Gastroesophageal sphincter (tissue), 4 donors: ENCODE measurements around the gene LBHD2. TPM values are rescaled to one million over a fixed set of nuclear protein-coding genes. Genes with fewer than 3 reads are reported as not detected.

Experiments used
- ATAC-seq: fragments of 150-250 bp; one replicate; pipeline ENCODE4 v1.9.1; 2016; ENCODE audit warnings: mild to moderate bottlenecking, moderate library complexity
- H3K27ac ChIP-seq, 4 donors: fragments of 200-600 bp; sonication (generic) in 3 of 4; 1 replicate in 3 of 4; 2 replicates in 1 of 4; pipeline ENCODE4 v1.5.1; 2016 to 2019
- H3K27me3 ChIP-seq: fragments of 200-600 bp; sonication (generic); one replicate; pipeline ENCODE4 v1.5.1; 2019
- H3K36me3 ChIP-seq, 2 donors: fragments of 200-600 bp; sonication (generic); one replicate each; pipeline ENCODE4 v1.5.1; 2019; ENCODE audit warnings: control low read depth in 1 of 2
- H3K4me1 ChIP-seq, 3 donors: fragments of 200-600 bp; sonication (generic); 1 replicate in 2 of 3; 2 replicates in 1 of 3; pipeline ENCODE4 v1.5.1; 2016 to 2019; ENCODE audit warnings: control low read depth in 2 of 3
- H3K4me3 ChIP-seq, 2 donors: fragments of 200-600 bp; sonication (generic); one replicate each; pipeline ENCODE4 v1.5.1; 2019; ENCODE audit warnings: mild to moderate bottlenecking in 1 of 2, moderate library complexity in 1 of 2
- H3K9me3 ChIP-seq, 3 donors: fragments of 200-600 bp; sonication (generic); one replicate each; pipeline ENCODE4 v1.5.1; 2017 to 2019; ENCODE audit warnings: control low read depth in 2 of 3
- EP300 ChIP-seq: sonication (generic); formaldehyde crosslinking; IDR thresholded peaks from one replicate; pipeline ENCODE4 v1.6.1; 2017; ENCODE audit warnings: antibody characterized with exemption, mild to moderate bottlenecking
- POLR2A ChIP-seq, 2 donors: fragments of 450-650 bp; IDR thresholded peaks; one replicate each; pipeline ENCODE4 v1.6.1; 2017; ENCODE audit warnings: antibody characterized with exemption in 2 of 2, mild to moderate bottlenecking in 2 of 2, moderate library complexity in 1 of 2
- POLR2AphosphoS5 ChIP-seq: sonication (generic); formaldehyde crosslinking; IDR thresholded peaks from one replicate; pipeline ENCODE4 v1.6.1; 2017; ENCODE audit warnings: antibody characterized with exemption
- WGBS, 2 donors: methylation state at CpG; one replicate each; pipeline ENCODE4 v1.1.5; 2018; ENCODE audit warnings: low coverage in 1 of 2; 5-methylcytosine and 5-hydroxymethylcytosine counted together
- total RNA-seq, 4 donors: library from RNA; depleted of rRNA; stranded (reverse); fragments of >200 nt; gene quantifications; one replicate each; pipeline ENCODE4 v1.1.0, GENCODE V29; 2016
- TF ChIP-seq, protein P1 (sequence below), 4 experiments: fragments of 200-600 bp in 2 of 4; fragments of 450-650 bp in 2 of 4; sonication (generic) in 1 of 4; IDR thresholded peaks; one replicate each; pipeline ENCODE4 v1.5.1; 2017 to 2019; ENCODE audit warnings: antibody characterized with exemption in 4 of 4, mild to moderate bottlenecking in 2 of 4, moderate library complexity in 2 of 4

The LBHD2 gene
- total RNA-seq, 4 donors from 2014 or later: not detected

DNA sequence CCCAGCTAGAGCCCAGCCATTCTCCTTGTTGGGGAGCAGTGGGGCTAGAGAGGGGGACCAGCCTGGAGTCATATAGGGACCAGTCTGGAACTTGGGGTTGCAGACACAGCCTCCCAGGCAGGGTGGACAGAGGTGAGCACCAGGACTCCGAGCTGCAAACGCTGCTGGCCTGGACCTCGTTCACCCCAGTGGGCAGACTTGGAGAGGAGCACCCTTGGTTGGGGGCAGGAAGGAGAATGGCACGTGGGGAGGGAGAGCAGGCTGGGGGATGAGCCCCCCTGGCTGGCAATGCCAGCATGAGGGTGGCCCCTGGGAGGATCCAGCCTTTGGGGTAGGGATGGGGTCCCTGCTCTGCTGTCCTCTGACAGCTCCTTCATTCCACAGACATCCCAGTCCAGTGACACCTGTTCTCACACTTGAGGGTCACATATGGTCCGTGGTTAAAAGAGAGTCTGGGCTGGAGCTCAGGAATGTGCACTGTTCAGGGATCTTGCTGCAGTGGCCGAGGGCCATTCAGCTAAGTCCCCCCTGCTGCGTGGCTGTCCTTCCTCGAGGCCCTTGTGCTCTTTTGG lies 2.8 kb downstream of the LBHD2 start:
- Histone ChIP-seq H3K27ac (no peak overlapping the region), H3K9me3 (no peaks in the 10 kb centered on the region), H3K4me1 (peaks cover 0 to 22% (median 14%) of the 10 kb centered on the region in 3 donors), H3K36me3 (no peaks in the 10 kb centered on the region), H3K27me3 (peaks cover 62% of the 10 kb centered on the region), H3K4me3 (no peak overlapping the region)
- WGBS, 2 donors: no CpG with 5 or more reads among the region's 8 CpGs
- no peak for ATAC-seq
- no peak for TF ChIP-seq POLR2A (IDR thresholded peaks at IDR 0.05)
- TF ChIP-seq POLR2AphosphoS5: no peak
- TF ChIP-seq, protein P1, sequence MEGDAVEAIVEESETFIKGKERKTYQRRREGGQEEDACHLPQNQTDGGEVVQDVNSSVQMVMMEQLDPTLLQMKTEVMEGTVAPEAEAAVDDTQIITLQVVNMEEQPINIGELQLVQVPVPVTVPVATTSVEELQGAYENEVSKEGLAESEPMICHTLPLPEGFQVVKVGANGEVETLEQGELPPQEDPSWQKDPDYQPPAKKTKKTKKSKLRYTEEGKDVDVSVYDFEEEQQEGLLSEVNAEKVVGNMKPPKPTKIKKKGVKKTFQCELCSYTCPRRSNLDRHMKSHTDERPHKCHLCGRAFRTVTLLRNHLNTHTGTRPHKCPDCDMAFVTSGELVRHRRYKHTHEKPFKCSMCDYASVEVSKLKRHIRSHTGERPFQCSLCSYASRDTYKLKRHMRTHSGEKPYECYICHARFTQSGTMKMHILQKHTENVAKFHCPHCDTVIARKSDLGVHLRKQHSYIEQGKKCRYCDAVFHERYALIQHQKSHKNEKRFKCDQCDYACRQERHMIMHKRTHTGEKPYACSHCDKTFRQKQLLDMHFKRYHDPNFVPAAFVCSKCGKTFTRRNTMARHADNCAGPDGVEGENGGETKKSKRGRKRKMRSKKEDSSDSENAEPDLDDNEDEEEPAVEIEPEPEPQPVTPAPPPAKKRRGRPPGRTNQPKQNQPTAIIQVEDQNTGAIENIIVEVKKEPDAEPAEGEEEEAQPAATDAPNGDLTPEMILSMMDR (IDR thresholded peaks at IDR 0.05): no peak
- TF ChIP-seq EP300: no peak

DNA sequence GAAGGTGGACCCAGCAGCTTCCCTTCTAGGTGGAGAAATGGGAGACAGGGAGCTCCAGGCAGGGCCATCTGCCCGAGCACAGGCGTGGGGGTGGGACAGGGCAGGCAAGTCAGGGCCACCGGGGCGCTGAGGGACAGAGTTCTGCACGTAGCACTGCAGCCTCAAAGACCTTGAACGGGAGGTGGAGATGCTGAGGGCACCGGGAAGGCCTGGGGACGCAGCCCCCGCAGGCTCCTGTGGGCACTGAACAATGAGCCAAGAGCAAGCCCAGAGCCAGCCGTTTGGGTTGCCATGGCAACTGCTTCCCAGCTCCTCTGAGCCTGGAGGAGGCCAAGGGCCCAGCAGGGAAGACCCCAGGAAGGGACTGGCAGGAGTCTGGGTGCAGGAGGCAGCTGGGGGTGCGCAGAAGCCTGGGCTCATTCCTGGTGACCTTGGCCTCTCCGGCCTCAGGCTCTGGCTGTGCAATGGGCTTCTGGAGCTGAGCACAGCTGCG lies 3.4 kb downstream of the LBHD2 start:
- H3K36me3 ChIP-seq: no peaks in the 10 kb centered on the region
- H3K27me3 ChIP-seq: peaks cover 57% of the 10 kb centered on the region
- no peak for ATAC-seq
- H3K4me1 ChIP-seq: peaks cover 0 to 23% (median 14%) of the 10 kb centered on the region in 3 donors
- WGBS, 2 donors: no CpG with 5 or more reads among the region's 13 CpGs
- no peak overlapping the region for H3K4me3 ChIP-seq
- TF ChIP-seq POLR2AphosphoS5: no peak
- TF ChIP-seq EP300: no peak
- TF ChIP-seq, protein P1 (IDR thresholded peaks at IDR 0.05): no peak
- no peak for TF ChIP-seq POLR2A (IDR thresholded peaks at IDR 0.05)
- H3K9me3 ChIP-seq: no peaks in the 10 kb centered on the region
- no peak overlapping the region for H3K27ac ChIP-seq

GRCh38 chr14:103088921-103089320 lies 4.9 kb downstream of the LBHD2 start:
- WGBS, 2 donors: 86% methylated on average over 2 of the region's 6 CpGs; no CpG with 5 or more reads in 1 of the 2 donors
- peaks cover 0 to 22% (median 14%) of the 10 kb centered on the region in 3 donors for H3K4me1 ChIP-seq
- H3K4me3 ChIP-seq: no peak overlapping the region
- TF ChIP-seq EP300 (no peak), POLR2AphosphoS5 (no peak), POLR2A (IDR thresholded peaks at IDR 0.05) (no peak)
- TF ChIP-seq, protein P1 (IDR thresholded peaks at IDR 0.05): no peak
- no peak for ATAC-seq
- H3K9me3 ChIP-seq: no peaks in the 10 kb centered on the region
- H3K36me3 ChIP-seq: no peaks in the 10 kb centered on the region
- peaks cover 45% of the 10 kb centered on the region for H3K27me3 ChIP-seq
- no peak overlapping the region for H3K27ac ChIP-seq

GRCh38 chr14:103089386-103090335 lies 5.7 kb downstream of the LBHD2 start:
- Histone ChIP-seq H3K4me3 (no peak overlapping the region), H3K4me1 (peaks cover 0 to 18% (median 12%) of the 10 kb centered on the region in 3 donors), H3K27ac (no peak overlapping the region), H3K27me3 (peaks cover 37% of the 10 kb centered on the region), H3K36me3 (no peaks in the 10 kb centered on the region), H3K9me3 (no peaks in the 10 kb centered on the region)
- TF ChIP-seq, protein P1 (IDR thresholded peaks at IDR 0.05): no peak
- TF ChIP-seq POLR2AphosphoS5 (no peak), EP300 (no peak), POLR2A (IDR thresholded peaks at IDR 0.05) (no peak)
- WGBS, 2 donors: 86% methylated on average over 9 of the region's 28 CpGs; no CpG with 5 or more reads in 1 of the 2 donors
- ATAC-seq: no peak
